PFSK-1 (cell line): ENCODE results near the gene C1QTNF3.

ENCODE experiments used
- POLR2AphosphoS5 ChIP-seq: IDR thresholded peaks from 2 replicates; pipeline ENCODE4 v1.6.1; 2012; ENCODE audit warnings: low read depth, mild to moderate bottlenecking, control low read depth, low read length, moderate library complexity
- REST ChIP-seq, 2 experiments: IDR thresholded peaks; 2 replicates each; pipeline versions ENCODE4 v1.6.1 to v1.8.0; 2011 to 2012; ENCODE audit warnings: low read depth in 2 of 2, low read length in 2 of 2, control low read depth in 1 of 2, inconsistent platforms in 1 of 2, mild to moderate bottlenecking in 1 of 2, moderate library complexity in 1 of 2; ENCODE audit not compliant: insufficient read depth in 1 of 2
- TAF1 ChIP-seq: IDR thresholded peaks from 2 replicates; pipeline ENCODE4 v1.6.1; 2012; ENCODE audit warnings: low read length, control low read depth, borderline replicate concordance; ENCODE audit not compliant: insufficient read depth

GRCh38 chr5:33985447-33985846 lies 57.6 kb downstream of the C1QTNF3 start:
- TF ChIP-seq POLR2AphosphoS5 (no peak), TAF1 (no peak), REST (IDR thresholded peaks at IDR 0.05; ENCODE audit: insufficient read depth in 1 of 2, low read depth in 2 of 2, low read length in 2 of 2) (no peak)
